Measurements from ENCODE around the gene TMC3.

GRCh38 chr15:81379269-81379668 lies 5.3 kb upstream of the TMC3 start:
- TF ChIP-seq, protein P1, sequence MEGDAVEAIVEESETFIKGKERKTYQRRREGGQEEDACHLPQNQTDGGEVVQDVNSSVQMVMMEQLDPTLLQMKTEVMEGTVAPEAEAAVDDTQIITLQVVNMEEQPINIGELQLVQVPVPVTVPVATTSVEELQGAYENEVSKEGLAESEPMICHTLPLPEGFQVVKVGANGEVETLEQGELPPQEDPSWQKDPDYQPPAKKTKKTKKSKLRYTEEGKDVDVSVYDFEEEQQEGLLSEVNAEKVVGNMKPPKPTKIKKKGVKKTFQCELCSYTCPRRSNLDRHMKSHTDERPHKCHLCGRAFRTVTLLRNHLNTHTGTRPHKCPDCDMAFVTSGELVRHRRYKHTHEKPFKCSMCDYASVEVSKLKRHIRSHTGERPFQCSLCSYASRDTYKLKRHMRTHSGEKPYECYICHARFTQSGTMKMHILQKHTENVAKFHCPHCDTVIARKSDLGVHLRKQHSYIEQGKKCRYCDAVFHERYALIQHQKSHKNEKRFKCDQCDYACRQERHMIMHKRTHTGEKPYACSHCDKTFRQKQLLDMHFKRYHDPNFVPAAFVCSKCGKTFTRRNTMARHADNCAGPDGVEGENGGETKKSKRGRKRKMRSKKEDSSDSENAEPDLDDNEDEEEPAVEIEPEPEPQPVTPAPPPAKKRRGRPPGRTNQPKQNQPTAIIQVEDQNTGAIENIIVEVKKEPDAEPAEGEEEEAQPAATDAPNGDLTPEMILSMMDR (IDR thresholded peaks at IDR 0.05; ENCODE audit: insufficient read depth, low read depth, low read length), result no peak
- TF ChIP-seq EZH2 (IDR thresholded peaks at IDR 0.05; ENCODE audit: insufficient read depth, low read length), result no peak
